Activated CD4-positive, CD25-positive, alpha-beta regulatory T cell (primary cell): Measurements from ENCODE around the gene KCNV2.

Experiments used
- DNase-seq, 4 experiments: peaks; one replicate each; lab custom pipeline; 2025; lab: John Stamatoyannopoulos, UW

The KCNV2 gene

GRCh38 chr9:2720179-2720654 is 2.9 kb downstream of the KCNV2 start:
- no peak for DNase-seq

DNA sequence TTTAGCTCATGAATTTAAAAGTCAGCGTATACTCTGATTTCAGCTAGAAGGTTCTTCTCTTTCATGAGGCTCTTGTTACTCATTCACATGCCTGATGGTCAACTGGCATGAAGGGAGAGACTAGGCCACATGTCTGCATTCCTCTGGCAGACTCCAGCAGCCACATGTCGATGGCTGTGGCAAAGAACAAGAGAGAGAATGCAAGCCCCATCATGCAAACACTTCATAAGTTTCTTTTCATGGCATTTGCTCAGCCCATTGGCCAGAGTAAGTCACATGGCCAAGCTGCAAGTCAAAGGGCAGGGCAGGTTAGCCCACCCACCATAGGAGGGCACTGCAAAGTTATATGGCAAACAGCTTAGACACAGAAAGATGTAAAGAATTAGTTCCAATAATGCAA is 5.4 kb downstream of the KCNV2 start:
- DNase-seq: no peak

- no peak for DNase-seq
Observed at GRCh38 chr9:2723376-2724065, 6.2 kb downstream of the KCNV2 start.

GRCh38 chr9:2725126-2725525 is 7.8 kb downstream of the KCNV2 start:
- DNase-seq: no peak

GRCh38 chr9:2725898-2726649 is 8.8 kb downstream of the KCNV2 start:
- no peak for DNase-seq

GRCh38 chr9:2726650-2727340 is 9.5 kb downstream of the KCNV2 start:
- DNase-seq: no peak

DNA sequence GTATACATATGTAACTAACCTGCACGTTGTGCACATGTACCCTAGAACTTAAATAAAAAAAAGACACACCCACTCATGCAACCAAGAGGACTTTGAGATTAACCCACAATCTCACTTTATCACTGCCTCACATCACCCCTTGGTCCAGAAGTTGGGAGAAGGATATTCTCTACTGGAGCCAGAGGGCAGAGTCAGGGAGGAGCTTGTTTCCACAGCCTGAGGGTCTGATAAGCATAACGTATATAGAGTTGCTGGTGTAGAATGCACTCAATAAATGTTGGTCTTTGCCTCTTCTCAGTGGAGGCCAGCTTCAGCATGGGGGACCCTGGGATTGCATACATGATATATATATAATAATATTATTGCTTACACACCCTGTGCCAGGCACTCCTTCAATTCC is 10.1 kb downstream of the KCNV2 start:
- no peak for DNase-seq

DNA sequence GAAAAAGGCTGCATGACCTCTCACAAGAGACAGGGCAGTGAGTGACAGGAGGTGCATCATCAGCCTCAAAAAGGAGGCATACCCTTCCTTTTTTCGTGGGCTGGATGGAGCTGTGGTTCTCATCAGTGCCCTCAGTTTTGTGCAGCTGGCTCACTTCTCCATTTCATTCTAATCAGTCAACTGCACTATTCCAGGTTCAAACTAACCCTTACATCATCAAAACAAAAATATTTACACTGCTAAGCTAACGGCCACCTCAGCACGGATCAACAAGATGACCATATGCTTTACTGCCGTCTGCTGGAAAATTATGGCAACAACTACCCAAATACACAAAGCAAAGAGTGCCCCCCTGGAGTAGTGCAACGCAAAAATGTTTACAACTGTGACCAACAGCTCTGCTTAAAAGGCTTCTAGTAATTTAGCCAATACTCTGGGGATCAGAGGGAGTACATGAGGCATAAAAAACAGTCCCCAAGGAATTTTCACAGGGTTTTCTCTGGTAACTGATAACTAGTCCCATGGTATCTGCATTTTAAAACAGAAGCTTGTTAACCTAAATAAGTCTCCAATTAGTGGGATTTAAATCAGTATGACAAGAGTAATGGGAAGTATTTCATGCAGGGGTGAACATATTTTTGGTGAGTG is 10.8 kb downstream of the KCNV2 start:
- no peak for DNase-seq

GRCh38 chr9:2729003-2729402 is 11.7 kb downstream of the KCNV2 start:
- DNase-seq: no peak

GRCh38 chr9:2729721-2730120 is 12.4 kb downstream of the KCNV2 start:
- DNase-seq: no peak

- DNase-seq: no peak
Observed at GRCh38 chr9:2730971-2731370, 13.7 kb downstream of the KCNV2 start.

DNA sequence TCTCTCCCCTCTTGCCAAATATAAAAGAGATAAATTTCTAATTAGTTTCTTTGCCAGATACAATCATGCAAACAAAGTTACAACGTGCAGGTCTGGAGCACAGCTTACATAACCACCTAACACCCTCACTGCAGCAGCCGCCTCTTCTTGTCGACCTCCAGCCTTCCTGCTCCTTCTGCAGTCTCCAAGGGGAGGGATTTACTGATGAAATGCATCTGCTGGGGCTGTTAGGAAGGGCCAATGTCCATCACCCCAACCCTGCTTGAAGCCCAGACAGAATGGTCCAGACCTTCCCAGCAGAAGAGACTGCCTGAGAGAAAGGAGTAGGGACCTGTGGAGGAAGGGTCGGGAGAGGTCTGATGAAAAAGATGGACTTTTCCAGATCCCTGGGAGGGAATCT is 15.2 kb downstream of the KCNV2 start:
- DNase-seq: no peak

DNA sequence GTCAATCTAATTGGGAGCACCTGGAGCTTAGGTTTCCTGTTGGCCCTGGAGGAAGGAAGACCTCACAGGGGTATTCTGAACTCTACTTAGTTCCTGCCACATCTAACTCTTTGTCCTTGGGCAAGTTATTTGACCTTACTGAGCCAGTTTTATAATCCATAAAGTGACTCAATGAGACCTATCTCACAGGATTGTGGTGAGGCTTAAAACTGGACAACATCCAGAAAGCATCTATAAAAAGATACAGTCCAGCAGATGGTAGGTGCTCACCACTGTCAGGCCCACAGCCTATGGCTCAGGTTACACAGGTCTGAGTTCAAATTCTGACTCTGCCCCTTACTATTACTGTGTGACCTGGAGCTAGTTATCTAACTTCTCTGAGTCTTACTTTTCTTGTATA is 23.3 kb downstream of the KCNV2 start:
- no peak for DNase-seq

- no peak for DNase-seq
Observed at GRCh38 chr9:2741441-2742158, 24.3 kb downstream of the KCNV2 start.

GRCh38 chr9:2742214-2742613 is 24.9 kb downstream of the KCNV2 start:
- no peak for DNase-seq

GRCh38 chr9:2743937-2744529 is 26.7 kb downstream of the KCNV2 start:
- DNase-seq: no peak

DNA sequence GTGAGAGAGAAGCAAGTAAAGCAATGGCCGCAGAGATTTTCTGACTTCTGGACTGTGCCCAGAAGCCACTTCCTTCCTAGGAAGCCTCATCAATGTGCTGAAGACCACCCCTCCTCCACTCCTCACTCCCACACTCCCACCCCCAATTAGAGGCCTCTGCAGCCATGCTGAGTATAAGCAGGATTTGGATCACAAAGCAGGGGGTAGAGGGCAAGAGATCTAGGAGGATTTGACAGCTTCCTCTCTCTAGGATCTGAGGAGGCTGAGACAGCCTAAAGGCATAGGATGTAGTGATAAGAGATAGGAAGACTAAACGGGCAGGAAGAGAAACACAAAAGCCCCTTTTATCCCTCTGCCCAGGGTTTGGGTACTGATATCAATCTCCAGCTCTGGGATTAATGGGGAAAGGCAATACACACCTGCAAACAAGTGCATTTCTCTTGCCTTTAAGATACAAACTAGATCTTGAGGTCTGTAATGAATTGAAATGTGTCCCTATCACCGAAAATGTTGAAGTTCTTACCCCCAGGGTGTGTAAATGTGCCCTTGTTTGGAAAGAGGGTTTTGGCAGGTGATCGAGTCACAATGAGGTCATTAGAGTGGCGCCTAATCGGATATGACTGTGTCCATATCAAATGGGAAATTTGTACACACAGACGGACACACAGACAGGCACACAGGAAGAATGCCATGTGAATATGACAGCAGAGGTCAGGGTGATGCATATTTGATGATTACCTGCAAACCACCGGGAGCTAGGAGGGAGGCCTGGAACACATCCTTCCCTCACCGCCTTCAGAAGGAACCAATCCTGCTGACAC is 28.5 kb downstream of the KCNV2 start:
- DNase-seq: no peak

DNA sequence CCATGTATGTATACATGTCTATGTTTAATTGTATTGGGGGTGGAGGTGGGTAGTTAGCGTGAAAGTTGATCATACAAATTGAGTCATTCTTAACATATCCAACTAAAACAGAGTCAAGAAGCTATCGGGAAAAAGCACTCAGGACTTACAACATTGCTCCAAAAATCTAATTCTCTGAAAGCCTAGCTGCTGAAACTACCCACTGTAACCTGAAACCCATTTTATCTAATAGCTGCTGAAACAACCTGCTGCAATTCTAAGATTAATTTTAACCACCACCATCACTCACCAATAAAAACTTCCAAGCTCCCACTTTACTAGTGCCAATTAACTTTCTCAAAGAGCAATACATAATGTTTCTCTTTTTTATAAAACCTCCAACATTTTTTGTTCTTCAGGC is 32.2 kb downstream of the KCNV2 start:
- DNase-seq: no peak

DNA sequence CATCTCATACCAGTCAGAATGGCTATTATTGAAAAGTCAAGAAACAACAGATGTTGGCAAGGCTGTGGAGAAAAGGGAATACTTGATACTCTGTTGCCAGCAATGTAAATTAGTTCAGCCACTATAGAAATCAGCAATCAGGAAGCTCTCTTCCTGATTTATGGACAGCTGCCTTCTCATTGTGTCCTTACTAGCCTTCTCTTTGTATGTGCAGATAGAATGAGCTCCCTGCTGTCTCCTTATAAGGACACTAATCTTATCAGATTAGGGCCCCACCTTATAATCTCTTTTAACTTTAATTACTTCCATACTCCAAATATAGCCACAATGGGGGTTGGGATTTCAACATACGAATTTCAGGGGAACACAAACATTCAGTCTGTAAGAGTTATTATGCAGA is 38.0 kb downstream of the KCNV2 start:
- no peak for DNase-seq

GRCh38 chr9:2758162-2758897 is 41.0 kb downstream of the KCNV2 start:
- no peak for DNase-seq
